GM19395 (cell line): ENCODE data around the gene SNX32.

ENCODE experiments used
- ATAC-seq: cut with Tn5 transposase; IDR thresholded peaks from one replicate; pipeline ENCODE4 v1.9.1; 2021; ENCODE audit warnings: mild to moderate bottlenecking, moderate library complexity; ENCODE audit not compliant: unreplicated experiment

The SNX32 gene

DNA sequence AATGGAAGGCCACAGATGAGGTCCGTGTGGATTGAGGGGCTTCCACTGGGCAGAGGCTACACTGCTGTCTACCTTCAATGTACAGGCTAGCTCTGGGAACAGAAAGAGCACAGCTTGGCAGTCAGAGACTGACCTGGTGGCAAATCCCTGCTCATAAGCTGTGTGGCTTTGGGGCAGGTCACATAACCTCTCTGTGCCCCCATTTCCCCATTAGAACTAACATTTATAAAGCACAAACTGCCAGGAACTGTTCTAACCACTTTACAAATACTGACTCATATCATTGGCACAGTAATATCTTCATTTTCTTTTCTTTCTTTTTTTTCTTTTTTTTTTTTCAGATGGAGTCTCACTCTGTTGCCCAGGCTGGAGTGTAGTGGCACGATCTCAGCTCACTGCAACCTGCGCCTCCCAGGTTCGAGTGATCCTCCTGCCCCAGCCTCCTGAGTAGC is 63.3 kb downstream of the SNX32 start:
- ATAC-seq, result no peak

DNA sequence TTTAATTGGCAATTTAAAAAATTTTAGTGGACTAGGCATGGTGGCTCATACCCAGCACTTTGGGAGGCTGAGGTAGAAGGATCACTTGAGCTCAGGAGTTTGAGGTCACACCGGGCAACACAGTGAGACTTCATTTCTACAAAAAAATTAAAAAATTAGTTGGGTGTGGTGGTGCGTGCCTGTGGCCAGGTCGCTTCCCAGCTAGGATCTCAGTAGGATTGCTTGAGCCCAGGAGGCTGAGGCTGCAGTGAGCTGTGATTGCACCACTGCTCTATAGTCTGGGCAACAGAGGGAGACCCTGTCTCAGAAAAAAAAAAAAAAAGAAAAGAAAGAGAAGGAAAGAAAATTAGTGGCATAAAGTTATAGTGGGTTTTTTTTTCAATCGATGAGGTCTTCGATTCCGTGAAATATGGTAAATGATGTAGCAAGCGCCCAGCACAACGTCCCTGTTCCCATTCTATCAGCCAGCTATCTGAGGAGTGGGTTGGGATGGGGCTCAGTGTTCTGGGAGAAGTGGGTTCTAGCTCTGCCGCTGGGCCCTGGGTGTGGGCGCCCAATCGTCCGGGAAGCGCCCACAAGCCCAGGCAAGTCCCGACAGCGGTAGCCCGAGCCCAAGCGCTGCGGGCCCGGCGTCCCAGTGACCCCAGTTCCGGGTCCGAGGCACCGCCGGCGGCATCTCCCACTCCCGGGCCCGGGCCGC is 65.0 kb downstream of the SNX32 start:
- no peak for ATAC-seq

DNA sequence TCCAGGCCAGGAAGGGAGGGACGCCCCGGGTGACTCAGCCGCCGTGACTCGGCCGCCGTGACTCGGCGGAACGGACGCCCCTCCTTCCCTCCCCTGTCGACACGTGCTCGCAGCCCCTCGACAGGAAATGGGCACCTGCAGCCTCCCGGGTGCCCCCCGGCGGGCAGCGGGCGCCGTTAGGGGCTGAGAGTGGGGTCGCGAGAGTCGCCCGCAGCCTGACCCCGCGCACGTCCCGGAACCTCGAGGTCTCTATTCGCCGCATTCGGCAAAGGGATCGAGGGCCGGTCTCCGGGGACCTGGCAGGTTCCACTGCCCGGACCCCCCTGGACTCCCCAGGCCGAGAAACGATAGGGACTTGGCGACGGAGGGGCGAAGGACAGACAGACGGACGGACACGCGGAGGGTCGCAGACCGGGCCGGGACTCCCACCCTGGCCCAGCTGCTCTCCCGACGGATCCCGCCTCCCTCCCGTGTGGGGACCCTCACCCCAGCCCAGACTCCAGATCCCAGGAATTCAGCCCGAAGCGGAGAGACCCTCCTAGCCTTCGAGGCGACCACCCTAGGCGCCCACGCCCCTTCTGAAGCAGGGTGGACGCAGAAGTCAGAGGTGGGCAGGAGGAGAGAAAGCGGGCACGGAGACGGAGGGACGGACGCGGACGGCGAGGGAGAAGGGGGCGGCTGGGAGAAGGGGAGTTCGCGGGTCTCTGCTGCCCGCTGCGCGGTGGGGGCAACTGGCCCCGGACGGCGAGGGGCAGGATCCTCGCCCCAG is 65.8 kb downstream of the SNX32 start:
- ATAC-seq, result no peak

DNA sequence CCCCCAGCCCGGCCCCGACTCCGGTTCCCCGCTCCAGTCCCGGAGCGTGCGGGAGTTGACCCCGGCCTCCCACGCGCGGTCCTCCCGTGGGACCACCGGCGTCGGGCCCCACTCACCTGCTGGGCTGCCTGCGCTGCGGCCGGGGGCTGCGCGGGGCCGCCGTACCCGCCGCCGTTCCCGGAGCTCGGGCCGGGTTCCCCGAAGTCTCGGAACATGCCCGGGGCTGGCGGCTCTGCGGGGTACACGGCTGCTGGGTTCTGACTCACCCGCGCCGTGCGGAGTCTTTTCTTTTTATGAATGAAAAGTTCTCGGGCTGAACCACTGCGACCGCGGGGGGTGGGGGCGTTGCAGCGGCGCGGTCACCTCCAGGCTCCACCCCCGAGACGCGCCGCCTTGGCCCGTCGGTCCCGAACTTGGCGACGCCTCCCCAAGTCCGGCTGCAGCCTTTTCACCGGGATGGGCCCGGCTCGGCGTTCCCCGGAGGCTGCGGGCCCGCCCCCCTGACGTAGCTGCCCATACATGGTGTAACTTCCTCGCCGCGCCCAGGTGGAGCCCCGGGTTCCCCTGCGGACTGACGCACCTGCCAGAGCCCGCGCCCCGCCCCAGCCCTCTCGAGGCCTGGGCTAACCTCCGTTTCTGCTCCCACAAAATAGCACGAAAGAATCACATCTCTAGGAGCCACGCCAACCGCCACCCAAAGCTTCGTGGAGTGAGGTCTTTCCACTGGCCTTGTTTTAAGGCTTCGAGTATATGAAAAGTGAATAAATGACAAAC is 66.5 kb downstream of the SNX32 start, which contains the start of gene FOSL1:
TSS of gene FOSL1 (minus strand) at position 264 of the 774 bp plus-strand sequence. CDS start at position 215, 49 bp downstream.
- ATAC-seq, result peak; percentile 77

DNA sequence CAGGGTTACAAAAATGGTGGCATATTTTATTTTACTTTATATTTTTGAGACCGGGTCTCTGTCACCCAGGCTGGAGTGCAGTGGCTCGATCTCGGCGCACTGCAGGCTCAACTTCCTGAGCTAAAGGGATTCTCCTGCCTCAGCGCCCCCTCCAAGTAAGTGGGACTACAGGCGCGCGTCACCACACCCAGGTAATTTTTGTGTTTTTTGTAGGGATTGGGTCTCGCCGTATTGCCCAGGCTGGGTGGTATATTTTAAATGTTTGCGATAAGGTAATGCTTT is 67.1 kb downstream of the SNX32 start:
- ATAC-seq, result no peak

DNA sequence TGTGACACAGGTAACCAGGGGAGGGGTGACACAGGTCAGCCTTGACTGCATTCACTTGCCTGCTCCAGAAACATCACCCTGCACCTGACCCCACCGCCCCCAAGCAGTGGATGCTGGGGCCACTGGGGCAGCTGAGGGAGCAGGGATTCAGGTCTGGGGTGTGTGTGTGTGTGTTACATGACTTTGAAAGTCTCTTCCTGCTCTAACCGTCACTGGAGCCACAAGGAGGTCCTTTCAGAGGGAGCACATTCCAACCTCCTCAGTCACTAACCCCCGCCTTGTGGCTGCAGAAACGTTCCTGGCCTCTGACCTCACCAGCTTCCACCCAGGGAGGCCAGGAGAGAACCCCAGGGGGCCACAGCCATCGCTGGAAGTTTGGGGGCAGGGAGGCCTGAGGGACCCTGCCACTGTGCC is 69.3 kb downstream of the SNX32 start:
- no peak for ATAC-seq
